Measurements from ENCODE around the gene EPB41L4B.

Gene EPB41L4B

GRCh38 chr9:109276469-109277440 lies 44.1 kb downstream of the EPB41L4B start:
- no peaks in the 10 kb centered on the region for H3K36me3 ChIP-seq (ENCODE audit: insufficient read depth, low read length)
- no peaks in the 10 kb centered on the region for H3K9me3 ChIP-seq (ENCODE audit: control insufficient read depth, insufficient read depth, low read length)
- no peaks in the 10 kb centered on the region for H3K4me1 ChIP-seq (ENCODE audit: insufficient read depth, low read length)
- no peak overlapping the region for H3K9ac ChIP-seq (ENCODE audit: low read depth, low read length)

GRCh38 chr9:109274884-109275730 lies 45.8 kb downstream of the EPB41L4B start:
- Histone ChIP-seq H3K36me3 (ENCODE audit: insufficient read depth, low read length) (no peaks in the 10 kb centered on the region), H3K9ac (ENCODE audit: low read depth, low read length) (no peak overlapping the region), H3K4me1 (ENCODE audit: insufficient read depth, low read length) (peaks cover 14% of the 10 kb centered on the region), H3K9me3 (ENCODE audit: control insufficient read depth, insufficient read depth, low read length) (no peaks in the 10 kb centered on the region)

- Histone ChIP-seq H3K36me3 (ENCODE audit: insufficient read depth, low read length) (no peaks in the 10 kb centered on the region), H3K4me1 (ENCODE audit: insufficient read depth, low read length) (peaks cover 14% of the 10 kb centered on the region), H3K9me3 (ENCODE audit: control insufficient read depth, insufficient read depth, low read length) (no peaks in the 10 kb centered on the region), H3K9ac (ENCODE audit: low read depth, low read length) (no peak overlapping the region)
Observed at GRCh38 chr9:109273869-109274268, 47.0 kb downstream of the EPB41L4B start.

GRCh38 chr9:109272745-109273144 lies 48.1 kb downstream of the EPB41L4B start:
- Histone ChIP-seq H3K9ac (ENCODE audit: low read depth, low read length) (no peak overlapping the region), H3K36me3 (ENCODE audit: insufficient read depth, low read length) (no peaks in the 10 kb centered on the region; the same call in 1 of the 2 replicates), H3K4me1 (ENCODE audit: insufficient read depth, low read length) (peaks cover 14% of the 10 kb centered on the region), H3K9me3 (ENCODE audit: control insufficient read depth, insufficient read depth, low read length) (no peaks in the 10 kb centered on the region)

GRCh38 chr9:109272045-109272444 lies 48.8 kb downstream of the EPB41L4B start:
- Histone ChIP-seq H3K9ac (ENCODE audit: low read depth, low read length) (no peak overlapping the region), H3K9me3 (ENCODE audit: control insufficient read depth, insufficient read depth, low read length) (no peaks in the 10 kb centered on the region), H3K4me1 (ENCODE audit: insufficient read depth, low read length) (peaks cover 14% of the 10 kb centered on the region), H3K36me3 (ENCODE audit: insufficient read depth, low read length) (no peaks in the 10 kb centered on the region; the same call in 1 of the 2 replicates)

- no peaks in the 10 kb centered on the region; the same call in 1 of the 2 replicates for H3K36me3 ChIP-seq (ENCODE audit: insufficient read depth, low read length)
- no peaks in the 10 kb centered on the region for H3K9me3 ChIP-seq (ENCODE audit: control insufficient read depth, insufficient read depth, low read length)
- H3K4me1 ChIP-seq (ENCODE audit: insufficient read depth, low read length) = peaks cover 14% of the 10 kb centered on the region
- H3K9ac ChIP-seq (ENCODE audit: low read depth, low read length) = no peak overlapping the region
Observed at GRCh38 chr9:109270971-109271925, 49.6 kb downstream of the EPB41L4B start.

- H3K9ac ChIP-seq (ENCODE audit: low read depth, low read length) = no peak overlapping the region
- no peaks in the 10 kb centered on the region for H3K9me3 ChIP-seq (ENCODE audit: control insufficient read depth, insufficient read depth, low read length)
- H3K4me1 ChIP-seq (ENCODE audit: insufficient read depth, low read length) = peaks cover 14% of the 10 kb centered on the region
- no peaks in the 10 kb centered on the region; the same call in 1 of the 2 replicates for H3K36me3 ChIP-seq (ENCODE audit: insufficient read depth, low read length)
Observed at GRCh38 chr9:109270441-109270840, 50.4 kb downstream of the EPB41L4B start.

- Histone ChIP-seq H3K4me1 (ENCODE audit: insufficient read depth, low read length) (peaks cover 14% of the 10 kb centered on the region), H3K9ac (ENCODE audit: low read depth, low read length) (no peak overlapping the region), H3K36me3 (ENCODE audit: insufficient read depth, low read length) (no peaks in the 10 kb centered on the region; the same call in 1 of the 2 replicates), H3K9me3 (ENCODE audit: control insufficient read depth, insufficient read depth, low read length) (no peaks in the 10 kb centered on the region)
Observed at GRCh38 chr9:109269839-109270238, 51.0 kb downstream of the EPB41L4B start.

- Histone ChIP-seq H3K36me3 (ENCODE audit: insufficient read depth, low read length) (no peaks in the 10 kb centered on the region; the same call in 1 of the 2 replicates), H3K4me1 (ENCODE audit: insufficient read depth, low read length) (peaks cover 14% of the 10 kb centered on the region), H3K9me3 (ENCODE audit: control insufficient read depth, insufficient read depth, low read length) (no peaks in the 10 kb centered on the region), H3K9ac (ENCODE audit: low read depth, low read length) (no peak overlapping the region)
Observed at GRCh38 chr9:109269081-109269480, 51.8 kb downstream of the EPB41L4B start.

- Histone ChIP-seq H3K4me1 (ENCODE audit: insufficient read depth, low read length) (peaks cover 14% of the 10 kb centered on the region), H3K9me3 (ENCODE audit: control insufficient read depth, insufficient read depth, low read length) (no peaks in the 10 kb centered on the region), H3K9ac (ENCODE audit: low read depth, low read length) (no peak overlapping the region), H3K36me3 (ENCODE audit: insufficient read depth, low read length) (no peaks in the 10 kb centered on the region; the same call in 1 of the 2 replicates)
Observed at GRCh38 chr9:109267555-109267954, 53.3 kb downstream of the EPB41L4B start.

GRCh38 chr9:109264877-109265587 lies 55.8 kb downstream of the EPB41L4B start:
- H3K36me3 ChIP-seq (ENCODE audit: insufficient read depth, low read length) = no peaks in the 10 kb centered on the region; the same call in 1 of the 2 replicates
- no peaks in the 10 kb centered on the region for H3K9me3 ChIP-seq (ENCODE audit: control insufficient read depth, insufficient read depth, low read length)
- H3K4me1 ChIP-seq (ENCODE audit: insufficient read depth, low read length) = no peaks in the 10 kb centered on the region
- H3K9ac ChIP-seq (ENCODE audit: low read depth, low read length) = no peak overlapping the region

- H3K9me3 ChIP-seq (ENCODE audit: control insufficient read depth, insufficient read depth, low read length) = no peaks in the 10 kb centered on the region
- no peaks in the 10 kb centered on the region; the same call in 1 of the 2 replicates for H3K36me3 ChIP-seq (ENCODE audit: insufficient read depth, low read length)
- H3K9ac ChIP-seq (ENCODE audit: low read depth, low read length) = no peak overlapping the region
- H3K4me1 ChIP-seq (ENCODE audit: insufficient read depth, low read length) = peaks cover 15% of the 10 kb centered on the region; the same call in 1 of the 2 replicates
Observed at GRCh38 chr9:109263358-109263757, 57.5 kb downstream of the EPB41L4B start.

Data from ES-I3 (cell line).